ENCODE measurements around the gene CEP131.
A peak's percentile ranks its signal among the peaks of the same experiment; 100 is the strongest.

Gene CEP131

DNA sequence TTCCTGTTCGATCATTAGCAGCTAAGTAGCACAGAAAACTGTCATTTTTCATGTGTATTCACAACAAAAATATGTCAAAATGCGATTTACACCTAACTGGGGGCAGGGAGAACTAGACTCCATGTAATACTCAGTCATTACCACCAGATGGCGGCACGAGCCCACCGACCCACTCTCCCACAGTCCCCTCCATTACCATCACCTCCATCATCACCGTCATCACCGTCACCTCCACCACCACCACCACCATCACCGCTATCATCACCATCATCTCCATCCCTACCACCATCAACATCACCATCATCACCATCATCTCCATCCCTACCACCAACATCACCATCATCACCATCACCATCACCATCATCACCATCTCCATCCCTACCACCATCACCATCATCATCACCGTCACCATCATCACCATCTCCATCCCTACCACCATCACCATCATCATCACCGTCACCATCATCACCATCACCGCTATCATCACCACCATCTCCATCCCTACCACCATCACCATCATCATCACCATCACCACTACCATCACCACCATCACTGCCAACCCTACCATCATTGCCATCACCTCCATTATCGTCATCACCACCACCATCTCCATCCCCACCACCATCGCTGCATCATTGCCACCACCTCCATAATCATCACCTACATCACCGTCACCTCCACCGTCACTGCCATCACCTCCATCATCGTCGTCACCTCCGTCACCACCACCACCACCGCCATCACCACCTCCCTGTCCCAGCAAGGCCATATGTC, 30.8 kb upstream of the CEP131 start:
- H3K14ac ChIP-seq (ENCODE audit: low read length in 2 of 2): no peak overlapping the region
- peaks cover 24% of the 10 kb centered on the region for H3K79me1 ChIP-seq (replicated peaks; ENCODE audit: low read length, poor library complexity, severe bottlenecking)
- no peak overlapping the region for H3K4me3 ChIP-seq (ENCODE audit: insufficient read depth in 1 of 2, low read depth in 1 of 2, low read length in 2 of 2)
- H2AFZ ChIP-seq (ENCODE audit: low read depth, low read length): no peak overlapping the region
- no peaks in the 10 kb centered on the region for H3K9me3 ChIP-seq (ENCODE audit: control insufficient read depth, low read length)
- no peak overlapping the region for H3K27ac ChIP-seq (ENCODE audit: low read length, poor library complexity, severe bottlenecking)
- no peak overlapping the region for H3K9ac ChIP-seq (ENCODE audit: low read length)
- H3K4ac ChIP-seq (ENCODE audit: low read depth in 1 of 2, low read length in 2 of 2): no peak overlapping the region
- DNase-seq: peak; percentile 42
- no peak overlapping the region for H2AK5ac ChIP-seq (ENCODE audit: low read length, severe bottlenecking)
- H2BK5ac ChIP-seq (ENCODE audit: low read depth, low read length, poor library complexity, severe bottlenecking): no peak overlapping the region
- H3K4me2 ChIP-seq (ENCODE audit: low read length, poor library complexity, severe bottlenecking): no peak overlapping the region
- H3K4me1 ChIP-seq (ENCODE audit: control insufficient read depth, insufficient read depth, low read depth, low read length): peaks cover 26% of the 10 kb centered on the region
- no peaks in the 10 kb centered on the region for H3K27me3 ChIP-seq (ENCODE audit: control insufficient read depth in 1 of 2, insufficient read depth in 1 of 2, low read length in 2 of 2)
- H2BK15ac ChIP-seq (ENCODE audit: low read depth, poor library complexity, severe bottlenecking): no peak overlapping the region
- no peak overlapping the region for H3K23ac ChIP-seq (ENCODE audit: low read length in 2 of 2)
- H3K18ac ChIP-seq (ENCODE audit: low read depth in 1 of 2, low read length in 2 of 2): no peak overlapping the region
- no peak overlapping the region for H4K91ac ChIP-seq (ENCODE audit: low read length)
- H2BK120ac ChIP-seq (ENCODE audit: low read depth, low read length): no peak overlapping the region
- WGBS: 67% methylated on average over 19 of the region's 19 CpGs
- no peak overlapping the region for H4K8ac ChIP-seq (ENCODE audit: low read length)
- H3K36me3 ChIP-seq (ENCODE audit: control insufficient read depth in 1 of 2, insufficient read depth in 2 of 2, low read depth in 1 of 2, low read length in 2 of 2): peaks cover 27 to 70% of the 10 kb centered on the region in 2 experiments
- peak overlapping the region in 1 of 2 experiments; percentile 7 for H2BK12ac ChIP-seq (ENCODE audit: low read length in 2 of 2)

GRCh38 chr17:81252987-81253329, 30.2 kb upstream of the CEP131 start:
- Histone ChIP-seq H2BK12ac (ENCODE audit: low read length in 2 of 2) (no peak overlapping the region), H3K4ac (ENCODE audit: low read depth in 1 of 2, low read length in 2 of 2) (no peak overlapping the region), H3K79me1 (replicated peaks; ENCODE audit: low read length, poor library complexity, severe bottlenecking) (peaks cover 23% of the 10 kb centered on the region), H3K9ac (ENCODE audit: low read length) (no peak overlapping the region), H3K4me2 (ENCODE audit: low read length, poor library complexity, severe bottlenecking) (no peak overlapping the region), H3K27me3 (ENCODE audit: control insufficient read depth in 1 of 2, insufficient read depth in 1 of 2, low read length in 2 of 2) (no peaks in the 10 kb centered on the region), H3K4me3 (ENCODE audit: insufficient read depth in 1 of 2, low read depth in 1 of 2, low read length in 2 of 2) (no peak overlapping the region), H2BK15ac (ENCODE audit: low read depth, poor library complexity, severe bottlenecking) (no peak overlapping the region), H3K14ac (ENCODE audit: low read length in 2 of 2) (no peak overlapping the region), H3K23ac (ENCODE audit: low read length in 2 of 2) (no peak overlapping the region), H2AK5ac (ENCODE audit: low read length, severe bottlenecking) (no peak overlapping the region), H2BK120ac (ENCODE audit: low read depth, low read length) (no peak overlapping the region), H4K8ac (ENCODE audit: low read length) (no peak overlapping the region), H3K9me3 (ENCODE audit: control insufficient read depth, low read length) (no peaks in the 10 kb centered on the region), H2BK5ac (ENCODE audit: low read depth, low read length, poor library complexity, severe bottlenecking) (no peak overlapping the region), H4K91ac (ENCODE audit: low read length) (no peak overlapping the region), H3K27ac (ENCODE audit: low read length, poor library complexity, severe bottlenecking) (no peak overlapping the region), H3K4me1 (ENCODE audit: control insufficient read depth, insufficient read depth, low read depth, low read length) (peaks cover 26% of the 10 kb centered on the region), H3K18ac (ENCODE audit: low read depth in 1 of 2, low read length in 2 of 2) (no peak overlapping the region), H2AFZ (ENCODE audit: low read depth, low read length) (no peak overlapping the region), H3K36me3 (ENCODE audit: control insufficient read depth in 1 of 2, insufficient read depth in 2 of 2, low read depth in 1 of 2, low read length in 2 of 2) (peaks cover 22 to 70% of the 10 kb centered on the region in 2 experiments)
- WGBS: 88% methylated on average over 15 of the region's 15 CpGs
- DNase-seq: no peak

GRCh38 chr17:81252326-81252986, 29.7 kb upstream of the CEP131 start:
- no peak overlapping the region for H3K4me2 ChIP-seq (ENCODE audit: low read length, poor library complexity, severe bottlenecking)

GRCh38 chr17:81251709-81252301, 29.0 kb upstream of the CEP131 start:
- no peak overlapping the region for H3K18ac ChIP-seq (ENCODE audit: low read depth in 1 of 2, low read length in 2 of 2)
- H2BK12ac ChIP-seq (ENCODE audit: low read length in 2 of 2): no peak overlapping the region
- no peak overlapping the region for H3K23ac ChIP-seq (ENCODE audit: low read length in 2 of 2)
- H3K27ac ChIP-seq (ENCODE audit: low read length, poor library complexity, severe bottlenecking): no peak overlapping the region
- no peak overlapping the region for H2BK120ac ChIP-seq (ENCODE audit: low read depth, low read length)
- no peak overlapping the region for H4K91ac ChIP-seq (ENCODE audit: low read length)
- H3K79me1 ChIP-seq (replicated peaks; ENCODE audit: low read length, poor library complexity, severe bottlenecking): peaks cover 26% of the 10 kb centered on the region
- no peak for DNase-seq
- H3K4me3 ChIP-seq (ENCODE audit: insufficient read depth in 1 of 2, low read depth in 1 of 2, low read length in 2 of 2): no peak overlapping the region
- no peak overlapping the region for H2BK15ac ChIP-seq (ENCODE audit: low read depth, poor library complexity, severe bottlenecking)
- no peak overlapping the region for H2AK5ac ChIP-seq (ENCODE audit: low read length, severe bottlenecking)
- H4K8ac ChIP-seq (ENCODE audit: low read length): no peak overlapping the region
- WGBS: 93% methylated on average over 28 of the region's 29 CpGs
- H2BK5ac ChIP-seq (ENCODE audit: low read depth, low read length, poor library complexity, severe bottlenecking): no peak overlapping the region
- no peak overlapping the region for H3K14ac ChIP-seq (ENCODE audit: low read length in 2 of 2)
- no peak overlapping the region for H3K4ac ChIP-seq (ENCODE audit: low read depth in 1 of 2, low read length in 2 of 2)
- H3K36me3 ChIP-seq (ENCODE audit: control insufficient read depth in 1 of 2, insufficient read depth in 2 of 2, low read depth in 1 of 2, low read length in 2 of 2): peaks cover 20 to 63% of the 10 kb centered on the region in 2 experiments
- no peak overlapping the region for H3K4me2 ChIP-seq (ENCODE audit: low read length, poor library complexity, severe bottlenecking)
- H3K27me3 ChIP-seq (ENCODE audit: control insufficient read depth in 1 of 2, insufficient read depth in 1 of 2, low read length in 2 of 2): no peaks in the 10 kb centered on the region
- H2AFZ ChIP-seq (ENCODE audit: low read depth, low read length): no peak overlapping the region
- H3K4me1 ChIP-seq (ENCODE audit: control insufficient read depth, insufficient read depth, low read depth, low read length): peaks cover 28% of the 10 kb centered on the region
- no peak overlapping the region for H3K9ac ChIP-seq (ENCODE audit: low read length)
- no peaks in the 10 kb centered on the region for H3K9me3 ChIP-seq (ENCODE audit: control insufficient read depth, low read length)

More at GRCh38 chr17:81252326-81252986, 29.7 kb upstream of the CEP131 start:
- Histone ChIP-seq H3K9ac (ENCODE audit: low read length) (no peak overlapping the region), H3K4ac (ENCODE audit: low read depth in 1 of 2, low read length in 2 of 2) (no peak overlapping the region), H2BK120ac (ENCODE audit: low read depth, low read length) (no peak overlapping the region), H3K4me1 (ENCODE audit: control insufficient read depth, insufficient read depth, low read depth, low read length) (peaks cover 26% of the 10 kb centered on the region), H3K79me1 (replicated peaks; ENCODE audit: low read length, poor library complexity, severe bottlenecking) (peaks cover 21% of the 10 kb centered on the region), H3K9me3 (ENCODE audit: control insufficient read depth, low read length) (no peaks in the 10 kb centered on the region), H2BK5ac (ENCODE audit: low read depth, low read length, poor library complexity, severe bottlenecking) (no peak overlapping the region), H3K36me3 (ENCODE audit: control insufficient read depth in 1 of 2, insufficient read depth in 2 of 2, low read depth in 1 of 2, low read length in 2 of 2) (peaks cover 20 to 64% of the 10 kb centered on the region in 2 experiments), H3K4me3 (ENCODE audit: insufficient read depth in 1 of 2, low read depth in 1 of 2, low read length in 2 of 2) (no peak overlapping the region), H4K8ac (ENCODE audit: low read length) (no peak overlapping the region), H4K91ac (ENCODE audit: low read length) (no peak overlapping the region), H3K23ac (ENCODE audit: low read length in 2 of 2) (no peak overlapping the region), H2AK5ac (ENCODE audit: low read length, severe bottlenecking) (no peak overlapping the region), H2AFZ (ENCODE audit: low read depth, low read length) (no peak overlapping the region), H3K14ac (ENCODE audit: low read length in 2 of 2) (no peak overlapping the region), H3K27ac (ENCODE audit: low read length, poor library complexity, severe bottlenecking) (no peak overlapping the region), H3K27me3 (ENCODE audit: control insufficient read depth in 1 of 2, insufficient read depth in 1 of 2, low read length in 2 of 2) (no peaks in the 10 kb centered on the region), H2BK12ac (ENCODE audit: low read length in 2 of 2) (no peak overlapping the region), H2BK15ac (ENCODE audit: low read depth, poor library complexity, severe bottlenecking) (no peak overlapping the region), H3K18ac (ENCODE audit: low read depth in 1 of 2, low read length in 2 of 2) (no peak overlapping the region)
- WGBS: 94% methylated on average over 15 of the region's 15 CpGs
- no peak for DNase-seq
